MM.1S (cell line): Measurements from ENCODE around the gene PNMT.

Experiments used
- DNase-seq: peaks from one replicate; pipeline ENCODE4 v3.0.0-alpha.2; 2015
- H2AFZ ChIP-seq: fragments of 300-600 bp; sonication (generic); 2 replicates; pipeline ENCODE4 v1.6.0; 2016; ENCODE audit warnings: antibody characterized with exemption, low read length
- H3F3A ChIP-seq: fragments of 300-600 bp; sonication (generic); 2 replicates; pipeline ENCODE4 v1.6.1; 2016; ENCODE audit warnings: mild to moderate bottlenecking, antibody characterized with exemption, low read length, moderate library complexity, mixed read lengths; ENCODE audit not compliant: insufficient read depth
- H3K27ac ChIP-seq: fragments of 300-600 bp; sonication (generic); 2 replicates; pipeline ENCODE4 v1.5.1; 2016; ENCODE audit warnings: mild to moderate bottlenecking, low read length
- H3K27me3 ChIP-seq: fragments of 300-600 bp; sonication (generic); replicated peaks from 2 replicates; pipeline ENCODE4 v1.6.0; 2016; ENCODE audit warnings: low read length; ENCODE audit not compliant: insufficient read depth
- H3K36me3 ChIP-seq: fragments of 300-600 bp; sonication (generic); replicated peaks from 2 replicates; pipeline ENCODE4 v1.6.1; 2016; ENCODE audit warnings: mild to moderate bottlenecking, low read length, mixed read lengths; ENCODE audit not compliant: insufficient read depth
- H3K4me1 ChIP-seq: fragments of 300-600 bp; sonication (generic); 2 replicates; pipeline ENCODE4 v1.6.1; 2016; ENCODE audit warnings: low read length, mixed read lengths
- H3K4me2 ChIP-seq: fragments of 300-600 bp; sonication (generic); 2 replicates; pipeline ENCODE4 v1.6.0; 2016; ENCODE audit warnings: low read depth, low read length
- H3K4me3 ChIP-seq: fragments of 300-600 bp; sonication (generic); 2 replicates; pipeline ENCODE4 v1.5.1; 2016; ENCODE audit warnings: low read length, mixed read lengths
- H3K79me2 ChIP-seq: fragments of 300-600 bp; sonication (generic); 2 replicates; pipeline ENCODE4 v1.6.1; 2016; ENCODE audit warnings: mixed run types, low read length, mixed read lengths
- H3K9ac ChIP-seq: fragments of 300-600 bp; sonication (generic); 2 replicates; pipeline ENCODE4 v1.6.1; 2016; ENCODE audit warnings: low read length, mixed read lengths
- H3K9me2 ChIP-seq: fragments of 300-600 bp; sonication (generic); replicated peaks from 2 replicates; pipeline ENCODE4 v1.6.1; 2016; ENCODE audit warnings: mild to moderate bottlenecking, low read length, mixed read lengths; ENCODE audit not compliant: insufficient read depth
- H3K9me3 ChIP-seq: fragments of 300-600 bp; sonication (generic); replicated peaks from 2 replicates; pipeline ENCODE4 v1.6.1; 2016; ENCODE audit warnings: mild to moderate bottlenecking, low read length, mixed read lengths; ENCODE audit not compliant: insufficient read depth
- H4K20me1 ChIP-seq: fragments of 300-600 bp; sonication (generic); 2 replicates; pipeline ENCODE4 v1.6.1; 2016; ENCODE audit warnings: mild to moderate bottlenecking, low read length, moderate library complexity, mixed read lengths; ENCODE audit not compliant: insufficient read depth
- CTCF ChIP-seq: fragments of 300-600 bp; sonication (generic); IDR thresholded peaks from 2 replicates; pipeline ENCODE4 v1.5.1; 2016; ENCODE audit warnings: antibody characterized with exemption, low read length, mixed read lengths
- EZH2 ChIP-seq: fragments of 300-600 bp; sonication (generic); optimal IDR thresholded peaks from 2 replicates; pipeline ENCODE3; 2017; ENCODE audit warnings: low read depth, mild to moderate bottlenecking, antibody characterized with exemption, low read length, mixed read lengths
- EZH2phosphoT487 ChIP-seq: fragments of 300-600 bp; sonication (generic); IDR thresholded peaks from 2 replicates; pipeline ENCODE4 v1.6.1; 2018; ENCODE audit warnings: antibody characterized with exemption, low read length

Gene PNMT

GRCh38 chr17:39672522-39673334 lies 4.5 kb downstream of the PNMT start:
- H3K27me3 ChIP-seq = peaks cover 14% of the 10 kb centered on the region; the same call in 1 of the 2 replicates
- no peak overlapping the region for H3K27ac ChIP-seq
- H2AFZ ChIP-seq = no peak overlapping the region
- H3F3A ChIP-seq = no peaks in the 10 kb centered on the region
- no peak for TF ChIP-seq CTCF
- TF ChIP-seq EZH2phosphoT487 = no peak
- no peak for TF ChIP-seq EZH2
- H3K4me1 ChIP-seq = no peaks in the 10 kb centered on the region
- H3K36me3 ChIP-seq = no peaks in the 10 kb centered on the region
- H4K20me1 ChIP-seq = no peaks in the 10 kb centered on the region
- H3K9ac ChIP-seq = no peak overlapping the region
- no peak overlapping the region for H3K4me2 ChIP-seq
- no peak overlapping the region for H3K4me3 ChIP-seq
- no peaks in the 10 kb centered on the region for H3K79me2 ChIP-seq
- H3K9me3 ChIP-seq = no peaks in the 10 kb centered on the region
- H3K9me2 ChIP-seq = no peaks in the 10 kb centered on the region
- DNase-seq = no peak

- Histone ChIP-seq H2AFZ (no peak overlapping the region), H3K36me3 (no peaks in the 10 kb centered on the region), H3K4me1 (no peaks in the 10 kb centered on the region), H3K4me2 (no peak overlapping the region), H4K20me1 (no peaks in the 10 kb centered on the region), H3K27ac (no peak overlapping the region), H3F3A (no peaks in the 10 kb centered on the region), H3K4me3 (no peak overlapping the region), H3K79me2 (no peaks in the 10 kb centered on the region), H3K9me2 (no peaks in the 10 kb centered on the region), H3K27me3 (peaks cover 9% of the 10 kb centered on the region; the same call in 1 of the 2 replicates), H3K9ac (no peak overlapping the region), H3K9me3 (no peaks in the 10 kb centered on the region)
- no peak for DNase-seq
- TF ChIP-seq CTCF (no peak), EZH2phosphoT487 (no peak), EZH2 (no peak)
Measured at GRCh38 chr17:39673335-39674081, 5.3 kb downstream of the PNMT start.

- Histone ChIP-seq H3K9me2 (no peaks in the 10 kb centered on the region), H3K79me2 (no peaks in the 10 kb centered on the region), H3K9ac (no peak overlapping the region), H4K20me1 (no peaks in the 10 kb centered on the region), H3F3A (no peaks in the 10 kb centered on the region), H3K36me3 (no peaks in the 10 kb centered on the region), H3K4me3 (no peak overlapping the region), H3K27ac (no peak overlapping the region), H3K9me3 (no peaks in the 10 kb centered on the region), H2AFZ (no peak overlapping the region), H3K27me3 (peaks cover 8% of the 10 kb centered on the region; the same call in 1 of the 2 replicates), H3K4me1 (no peaks in the 10 kb centered on the region), H3K4me2 (no peak overlapping the region)
- DNase-seq = no peak
- no peak for TF ChIP-seq CTCF
- TF ChIP-seq EZH2 = no peak
- TF ChIP-seq EZH2phosphoT487 = no peak
Measured at GRCh38 chr17:39674179-39674578, 5.9 kb downstream of the PNMT start.
